Pancreas (tissue), 10 donors: ENCODE results near the gene VSNL1. TPM values are rescaled to one million over a fixed set of nuclear protein-coding genes. Genes with fewer than 3 reads are reported as not detected.

ENCODE experiments used
- ATAC-seq, 4 donors: fragments of 200-7000 bp; cut with Tn5 transposase; one replicate each; pipeline versions ENCODE4 v1.8.0 to v1.9.1; 2020; ENCODE audit warnings: mild to moderate bottlenecking in 4 of 4, moderate library complexity in 4 of 4
- DNase-seq, 6 donors: peaks; one replicate each; pipeline ENCODE4 v3.0.0-alpha.2; 2020
- FAIRE-seq: peaks from 2 replicates; lab custom pipeline; 2012; peaks lifted over from hg19 to GRCh38; lab: Jason Lieb, UNC
- H3K27ac ChIP-seq, 4 donors: fragments of 200-600 bp; sonication (generic); 1 replicate in 3 of 4; 2 replicates in 1 of 4; pipeline versions ENCODE4 v1.5.0 to v1.8.0; 2020
- H3K27me3 ChIP-seq, 4 donors: fragments of 200-600 bp; one replicate each; pipeline ENCODE4 v1.8.0; 2021
- H3K36me3 ChIP-seq, 3 donors: fragments of 200-600 bp; sonication (generic) in 1 of 3; one replicate each; pipeline versions ENCODE4 v1.5.0 to v1.8.0; 2020 to 2021
- H3K4me1 ChIP-seq, 3 donors: fragments of 200-600 bp; one replicate each; pipeline ENCODE4 v1.8.0; 2021
- H3K4me3 ChIP-seq, 4 donors: fragments of 200-600 bp; sonication (generic) in 2 of 4; one replicate each; pipeline versions ENCODE4 v1.5.0 to v1.8.0; 2020 to 2021
- H3K9me3 ChIP-seq, 4 donors: fragments of 200-600 bp; one replicate each; pipeline ENCODE4 v1.8.0; 2021
- WGBS, 2 donors: extraction: QIAGEN DNeasy Blood & Tissue Kit; methylation state at CpG; one replicate each; pipeline ENCODE4 v1.1.7; 2013; 5-methylcytosine and 5-hydroxymethylcytosine counted together
- intact Hi-C, 3 donors: fragments of 100-400 bp; cut with DNase I; formaldehyde crosslinking; loops; one replicate each; pipeline versions ENCODE4 v1.11.1 to v1.14.2; 2022
- polyA plus RNA-seq, 2 donors: library from polyadenylated mRNA; stranded (reverse); fragments of 200-250 nt; gene quantifications; one replicate each; pipeline ENCODE4 v1.2.3, GENCODE V29; 2013
- total RNA-seq, 6 donors: library from RNA; stranded (reverse); fragmentation: NEBNext Ultra II Directional in 4 of 6; extraction: Animal tissue kit (Norgen Biotek cat#: 25700) in 4 of 6; gene quantifications; one replicate each; pipeline versions ENCODE4 v1.2.1 to v1.2.4, GENCODE V29; 2021 to 2023
- TF ChIP-seq, protein P1 (sequence below), 4 donors: fragments of 200-600 bp; sonication (generic) in 3 of 4; IDR thresholded peaks; one replicate each; pipeline versions ENCODE4 v1.5.0 to v1.8.0; 2021; ENCODE audit warnings: antibody characterized with exemption in 4 of 4
- donor health status: healthy with polysubstance abuse.
- donor health status: DM: no; HTN: no; CAD: no; lungs with moderate emphysema.
- donor health status: DM: no; HTN: no; CAD: no.
- donor health status: control.
- donor health status: control.
- donor health status: Bipolar disorder and iron deficiency.
- donor health status: DM: yes; HTN: yes; CAD: no.
- donor health status: DM: no; HTN: no; CAD: no.
- donor health status: DM: no; HTN: no; CAD: no.
- donor health status: DM: yes; HTN: yes; CAD: no.

Gene VSNL1
- total and polyA plus RNA-seq, 8 donors = 0.09 to 2.6 (median 0.56) TPM

DNA sequence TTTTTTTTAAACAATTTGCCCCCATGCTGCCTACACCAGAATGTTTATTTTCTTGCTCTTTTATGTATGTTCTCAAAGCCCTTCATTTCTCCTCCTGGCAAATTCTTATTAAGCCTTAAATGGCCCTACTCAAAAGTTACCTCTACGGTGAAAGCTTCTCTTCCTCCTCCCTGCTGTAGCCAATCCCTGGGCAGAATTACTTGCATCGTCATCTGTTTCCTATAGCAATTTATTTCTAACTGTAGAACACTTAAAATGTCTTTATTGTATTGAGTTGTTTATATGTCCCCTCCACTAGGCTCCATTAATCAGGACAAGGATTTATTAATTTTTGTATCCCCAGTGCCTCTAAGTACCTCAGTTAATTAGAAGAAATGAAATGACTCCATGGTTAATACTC lies 19.7 kb upstream of the VSNL1 start:
- DNase-seq = no peak
- Histone ChIP-seq H3K4me1 (peaks cover 0 to 5% (median 5%) of the 10 kb centered on the region in 3 donors), H3K36me3 (no peaks in the 10 kb centered on the region), H3K27me3 (peaks cover 0 to 10% (median 0%) of the 10 kb centered on the region in 4 donors), H3K4me3 (no peak overlapping the region), H3K27ac (no peak overlapping the region), H3K9me3 (no peaks in the 10 kb centered on the region)
- no peak for ATAC-seq
- TF ChIP-seq, protein P1, sequence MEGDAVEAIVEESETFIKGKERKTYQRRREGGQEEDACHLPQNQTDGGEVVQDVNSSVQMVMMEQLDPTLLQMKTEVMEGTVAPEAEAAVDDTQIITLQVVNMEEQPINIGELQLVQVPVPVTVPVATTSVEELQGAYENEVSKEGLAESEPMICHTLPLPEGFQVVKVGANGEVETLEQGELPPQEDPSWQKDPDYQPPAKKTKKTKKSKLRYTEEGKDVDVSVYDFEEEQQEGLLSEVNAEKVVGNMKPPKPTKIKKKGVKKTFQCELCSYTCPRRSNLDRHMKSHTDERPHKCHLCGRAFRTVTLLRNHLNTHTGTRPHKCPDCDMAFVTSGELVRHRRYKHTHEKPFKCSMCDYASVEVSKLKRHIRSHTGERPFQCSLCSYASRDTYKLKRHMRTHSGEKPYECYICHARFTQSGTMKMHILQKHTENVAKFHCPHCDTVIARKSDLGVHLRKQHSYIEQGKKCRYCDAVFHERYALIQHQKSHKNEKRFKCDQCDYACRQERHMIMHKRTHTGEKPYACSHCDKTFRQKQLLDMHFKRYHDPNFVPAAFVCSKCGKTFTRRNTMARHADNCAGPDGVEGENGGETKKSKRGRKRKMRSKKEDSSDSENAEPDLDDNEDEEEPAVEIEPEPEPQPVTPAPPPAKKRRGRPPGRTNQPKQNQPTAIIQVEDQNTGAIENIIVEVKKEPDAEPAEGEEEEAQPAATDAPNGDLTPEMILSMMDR (IDR thresholded peaks at IDR 0.05) = no peak
- intact Hi-C loops = no loop called here
- no peak for FAIRE-seq
- 56 to 80% methylated on average over 2 of the region's 2 CpGs for WGBS, 2 donors

DNA sequence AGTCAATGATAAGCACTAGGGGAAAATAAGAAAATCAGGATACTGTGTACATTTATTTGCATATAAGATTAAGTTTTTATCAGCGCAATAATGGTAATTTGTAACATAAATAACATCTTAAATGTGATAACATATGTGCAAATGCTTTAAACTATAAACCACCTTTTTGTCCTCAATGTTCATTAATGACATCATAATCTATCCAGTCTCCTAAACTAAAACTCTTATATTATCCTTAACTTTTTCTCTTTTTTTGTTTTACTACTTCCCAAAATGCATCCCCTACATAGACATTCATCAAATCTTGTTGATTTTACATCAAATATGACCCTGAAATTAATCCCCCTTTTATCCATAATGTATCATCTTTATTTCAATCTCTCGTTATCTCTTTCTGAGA lies 18.9 kb upstream of the VSNL1 start:
- TF ChIP-seq, protein P1 (IDR thresholded peaks at IDR 0.05) = no peak
- Histone ChIP-seq H3K9me3 (no peaks in the 10 kb centered on the region), H3K36me3 (no peaks in the 10 kb centered on the region), H3K27ac (no peak overlapping the region), H3K27me3 (peaks cover 0 to 10% (median 0%) of the 10 kb centered on the region in 4 donors), H3K4me1 (peaks cover 0 to 5% (median 5%) of the 10 kb centered on the region in 3 donors), H3K4me3 (no peak overlapping the region)
- FAIRE-seq (no peak), DNase-seq (no peak), ATAC-seq (no peak)
- WGBS, 2 donors = 80 to 91% methylated on average over 2 of the region's 2 CpGs
- intact Hi-C loops = no loop called here

DNA sequence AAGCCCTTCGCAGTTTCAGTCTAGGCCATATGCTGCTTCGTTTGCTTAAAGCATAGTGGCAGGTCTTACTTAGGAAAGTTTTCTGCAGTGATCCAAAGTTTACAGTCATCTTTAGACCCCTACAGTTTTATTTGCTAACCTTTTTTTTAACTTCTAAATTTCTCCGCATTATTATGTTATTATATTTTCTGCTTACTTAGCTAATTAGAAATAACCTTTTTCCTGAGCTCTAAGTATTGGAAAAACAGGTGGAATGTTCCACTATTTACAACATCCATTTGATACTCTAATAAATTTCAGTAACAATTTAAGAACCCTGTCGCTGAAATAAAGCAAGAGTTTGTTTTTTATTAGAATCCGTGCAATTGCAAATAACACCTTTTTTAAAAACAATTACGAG lies 18.2 kb upstream of the VSNL1 start:
- intact Hi-C loops = no loop called here
- 75 to 84% methylated on average over 6 of the region's 6 CpGs for WGBS, 2 donors
- FAIRE-seq = no peak
- no peak for DNase-seq
- Histone ChIP-seq H3K27ac (no peak overlapping the region), H3K36me3 (no peaks in the 10 kb centered on the region), H3K9me3 (no peaks in the 10 kb centered on the region), H3K27me3 (peaks cover 0 to 6% (median 0%) of the 10 kb centered on the region in 4 donors), H3K4me1 (peaks cover 0 to 5% (median 5%) of the 10 kb centered on the region in 3 donors), H3K4me3 (no peak overlapping the region)
- ATAC-seq = no peak
- TF ChIP-seq, protein P1 (IDR thresholded peaks at IDR 0.05) = no peak

DNA sequence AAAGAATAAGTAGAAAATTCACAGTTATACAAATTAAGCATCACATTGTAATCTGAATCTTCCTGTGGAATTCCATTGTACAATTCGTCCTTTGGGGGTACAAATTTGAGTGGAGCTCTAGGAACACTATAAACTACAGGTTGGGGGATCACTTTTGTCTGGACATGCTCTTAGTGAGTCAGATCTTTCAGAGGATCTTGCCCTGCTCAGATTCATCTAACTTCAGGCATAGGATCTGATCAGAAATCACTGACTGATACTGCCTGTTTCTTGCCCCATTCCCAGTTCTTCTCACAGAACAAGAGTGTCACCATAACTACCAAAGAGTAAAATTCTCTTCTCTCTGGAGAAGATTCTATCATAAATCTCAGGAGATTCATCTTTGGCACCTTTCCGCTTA lies 10.7 kb upstream of the VSNL1 start:
- Histone ChIP-seq H3K27me3 (peaks cover 0 to 8% (median 0%) of the 10 kb centered on the region in 4 donors), H3K4me3 (no peak overlapping the region), H3K36me3 (no peaks in the 10 kb centered on the region), H3K27ac (no peak overlapping the region), H3K9me3 (no peaks in the 10 kb centered on the region), H3K4me1 (no peaks in the 10 kb centered on the region)
- DNase-seq (no peak), FAIRE-seq (no peak), ATAC-seq (no peak)
- 70 to 79% methylated on average over 2 of the region's 2 CpGs for WGBS, 2 donors
- intact Hi-C loops = no loop called here
- TF ChIP-seq, protein P1 (IDR thresholded peaks at IDR 0.05) = no peak

DNA sequence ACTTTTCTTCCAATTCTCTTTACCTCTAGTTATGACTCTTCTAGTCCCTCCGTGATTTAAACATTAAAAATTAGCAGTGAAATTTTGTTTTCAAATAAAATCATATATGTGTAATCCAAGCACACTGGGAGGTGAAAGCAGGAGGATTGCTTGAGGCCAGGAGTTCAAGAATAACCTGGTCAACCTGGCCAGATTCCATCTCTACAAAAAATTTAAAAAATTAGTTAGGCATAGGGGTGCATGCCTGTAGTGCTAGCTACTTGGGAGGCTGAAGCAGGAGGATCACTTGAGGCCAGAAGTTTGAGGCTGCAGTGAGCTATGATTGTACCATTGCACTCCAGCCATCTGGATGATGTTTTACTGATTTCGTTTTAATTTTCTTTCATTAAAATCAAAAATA lies 7.0 kb upstream of the VSNL1 start:
- no peak for DNase-seq
- Histone ChIP-seq H3K36me3 (no peaks in the 10 kb centered on the region), H3K9me3 (no peaks in the 10 kb centered on the region), H3K4me3 (no peak overlapping the region), H3K4me1 (no peaks in the 10 kb centered on the region), H3K27ac (no peak overlapping the region), H3K27me3 (peaks cover 0 to 8% (median 0%) of the 10 kb centered on the region in 4 donors)
- 58 to 82% methylated on average over 2 of the region's 2 CpGs for WGBS, 2 donors
- intact Hi-C loops = no loop called here
- no peak for ATAC-seq
- FAIRE-seq = no peak
- TF ChIP-seq, protein P1 (IDR thresholded peaks at IDR 0.05) = no peak
